GM23338 (cell line): ENCODE results near the gene C11orf54.

Source experiments
- CREB1 ChIP-seq: fragments of 250-450 bp; sonication (Bioruptor Pico); IDR thresholded peaks from 2 replicates; pipeline ENCODE4 v1.5.0; 2020; ENCODE audit warnings: low read depth, mild to moderate bottlenecking, moderate library complexity
- EZH2 ChIP-seq: fragments of 200-600 bp; sonication (generic); IDR thresholded peaks from one replicate; pipeline ENCODE4 v1.8.0; 2017; ENCODE audit warnings: antibody characterized with exemption, mild to moderate bottlenecking, low read depth; ENCODE audit not compliant: unreplicated experiment
- EZH2phosphoT487 ChIP-seq: fragments of 200-600 bp; sonication (generic); IDR thresholded peaks from one replicate; pipeline ENCODE4 v1.8.1; 2018; ENCODE audit warnings: antibody characterized with exemption; ENCODE audit not compliant: unreplicated experiment
- JUNB ChIP-seq: IDR thresholded peaks from one replicate; pipeline ENCODE4 v1.6.1; 2016; ENCODE audit warnings: antibody characterized with exemption; ENCODE audit not compliant: unreplicated experiment
- POLR2AphosphoS5 ChIP-seq: IDR thresholded peaks from 2 replicates; pipeline ENCODE4 v1.6.1; 2016; ENCODE audit warnings: antibody characterized with exemption, low read depth
- TF ChIP-seq, protein P1 (sequence below), 2 experiments: fragments of 200-600 bp in 1 of 2; sonication (generic) in 1 of 2; conservative IDR thresholded peaks; 2 replicates each; pipeline versions ENCODE4 v1.5.1 to v1.6.1; 2016 to 2017; ENCODE audit warnings: antibody characterized with exemption in 2 of 2, low read depth in 2 of 2, mild to moderate bottlenecking in 2 of 2, moderate library complexity in 1 of 2
- TF ChIP-seq, protein P2 (sequence below): IDR thresholded peaks from one replicate; pipeline ENCODE4 v1.6.1; 2018; ENCODE audit warnings: antibody characterized with exemption; ENCODE audit not compliant: unreplicated experiment

DNA sequence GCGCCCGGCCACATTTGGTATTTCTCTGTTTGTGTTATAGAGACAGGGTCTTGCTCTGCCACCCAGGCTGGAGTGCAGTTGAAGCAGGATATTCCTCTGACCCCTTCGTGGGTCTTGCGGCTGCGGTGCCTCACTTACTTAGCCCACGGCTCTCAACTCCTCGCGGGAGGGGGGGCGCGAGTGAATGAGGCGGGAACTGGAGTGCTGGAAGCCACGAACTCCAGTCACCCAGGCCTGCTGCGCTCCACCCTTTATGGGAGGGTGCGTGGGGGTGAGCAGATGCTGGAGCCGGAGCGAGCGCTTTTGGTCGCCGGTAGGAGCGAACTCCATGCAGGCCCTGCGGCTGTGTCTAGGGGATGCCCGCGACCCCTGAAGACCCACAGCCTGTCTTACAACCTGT lies 1.8 kb downstream of the C11orf54 start:
- TF ChIP-seq, protein P1, sequence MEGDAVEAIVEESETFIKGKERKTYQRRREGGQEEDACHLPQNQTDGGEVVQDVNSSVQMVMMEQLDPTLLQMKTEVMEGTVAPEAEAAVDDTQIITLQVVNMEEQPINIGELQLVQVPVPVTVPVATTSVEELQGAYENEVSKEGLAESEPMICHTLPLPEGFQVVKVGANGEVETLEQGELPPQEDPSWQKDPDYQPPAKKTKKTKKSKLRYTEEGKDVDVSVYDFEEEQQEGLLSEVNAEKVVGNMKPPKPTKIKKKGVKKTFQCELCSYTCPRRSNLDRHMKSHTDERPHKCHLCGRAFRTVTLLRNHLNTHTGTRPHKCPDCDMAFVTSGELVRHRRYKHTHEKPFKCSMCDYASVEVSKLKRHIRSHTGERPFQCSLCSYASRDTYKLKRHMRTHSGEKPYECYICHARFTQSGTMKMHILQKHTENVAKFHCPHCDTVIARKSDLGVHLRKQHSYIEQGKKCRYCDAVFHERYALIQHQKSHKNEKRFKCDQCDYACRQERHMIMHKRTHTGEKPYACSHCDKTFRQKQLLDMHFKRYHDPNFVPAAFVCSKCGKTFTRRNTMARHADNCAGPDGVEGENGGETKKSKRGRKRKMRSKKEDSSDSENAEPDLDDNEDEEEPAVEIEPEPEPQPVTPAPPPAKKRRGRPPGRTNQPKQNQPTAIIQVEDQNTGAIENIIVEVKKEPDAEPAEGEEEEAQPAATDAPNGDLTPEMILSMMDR (conservative IDR thresholded peaks at IDR 0.05; ENCODE audit: low read depth in 2 of 2), result no peak
- no peak for TF ChIP-seq CREB1 (CRISPR knock-in tag)
- TF ChIP-seq EZH2phosphoT487, result no peak
- no peak for TF ChIP-seq EZH2
- no peak for TF ChIP-seq POLR2AphosphoS5
- TF ChIP-seq, protein P2, sequence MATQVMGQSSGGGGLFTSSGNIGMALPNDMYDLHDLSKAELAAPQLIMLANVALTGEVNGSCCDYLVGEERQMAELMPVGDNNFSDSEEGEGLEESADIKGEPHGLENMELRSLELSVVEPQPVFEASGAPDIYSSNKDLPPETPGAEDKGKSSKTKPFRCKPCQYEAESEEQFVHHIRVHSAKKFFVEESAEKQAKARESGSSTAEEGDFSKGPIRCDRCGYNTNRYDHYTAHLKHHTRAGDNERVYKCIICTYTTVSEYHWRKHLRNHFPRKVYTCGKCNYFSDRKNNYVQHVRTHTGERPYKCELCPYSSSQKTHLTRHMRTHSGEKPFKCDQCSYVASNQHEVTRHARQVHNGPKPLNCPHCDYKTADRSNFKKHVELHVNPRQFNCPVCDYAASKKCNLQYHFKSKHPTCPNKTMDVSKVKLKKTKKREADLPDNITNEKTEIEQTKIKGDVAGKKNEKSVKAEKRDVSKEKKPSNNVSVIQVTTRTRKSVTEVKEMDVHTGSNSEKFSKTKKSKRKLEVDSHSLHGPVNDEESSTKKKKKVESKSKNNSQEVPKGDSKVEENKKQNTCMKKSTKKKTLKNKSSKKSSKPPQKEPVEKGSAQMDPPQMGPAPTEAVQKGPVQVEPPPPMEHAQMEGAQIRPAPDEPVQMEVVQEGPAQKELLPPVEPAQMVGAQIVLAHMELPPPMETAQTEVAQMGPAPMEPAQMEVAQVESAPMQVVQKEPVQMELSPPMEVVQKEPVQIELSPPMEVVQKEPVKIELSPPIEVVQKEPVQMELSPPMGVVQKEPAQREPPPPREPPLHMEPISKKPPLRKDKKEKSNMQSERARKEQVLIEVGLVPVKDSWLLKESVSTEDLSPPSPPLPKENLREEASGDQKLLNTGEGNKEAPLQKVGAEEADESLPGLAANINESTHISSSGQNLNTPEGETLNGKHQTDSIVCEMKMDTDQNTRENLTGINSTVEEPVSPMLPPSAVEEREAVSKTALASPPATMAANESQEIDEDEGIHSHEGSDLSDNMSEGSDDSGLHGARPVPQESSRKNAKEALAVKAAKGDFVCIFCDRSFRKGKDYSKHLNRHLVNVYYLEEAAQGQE, result no peak
- TF ChIP-seq JUNB, result no peak
